H1 (cell line): ENCODE data around the gene CRIP1. TPM values are rescaled to one million over a fixed set of nuclear protein-coding genes. Genes with fewer than 3 reads are reported as not detected.

Source experiments
- CTCF ChIA-PET: fragments of 300-600 bp; sonication (Branson Sonifier 250); formaldehyde crosslinking; loops from one replicate; lab custom pipeline; 2021; ENCODE audit not compliant: partially characterized antibody; lab: Charles Lee
- POLR2A ChIA-PET: fragments of 300-600 bp; sonication (Branson Sonifier 250); formaldehyde crosslinking; loops from one replicate; lab custom pipeline; 2021; ENCODE audit warnings: inconsistent platforms; ENCODE audit not compliant: partially characterized antibody; lab: Charles Lee
- DNase-seq, 2 experiments: peaks; one replicate each; pipeline versions ENCODE4 v3.0.0 to v3.0.0-alpha.2; 2010 to 2022; ENCODE audit warnings: low spot score in 2 of 2, low read depth in 1 of 2, mixed read lengths in 1 of 2
- FAIRE-seq: peaks from 2 replicates; lab custom pipeline; 2011; peaks lifted over from hg19 to GRCh38; lab: Jason Lieb, UNC
- H2AFZ ChIP-seq: 2 replicates; pipeline ENCODE4 v1.8.1; 2012; ENCODE audit warnings: low read length, inconsistent platforms
- H2AK5ac ChIP-seq: 2 replicates; pipeline ENCODE4 v1.6.1; 2013; ENCODE audit warnings: low read depth, low read length
- H2BK120ac ChIP-seq: replicated peaks from 2 replicates; pipeline ENCODE3; 2013; ENCODE audit warnings: low read depth, low read length, inconsistent platforms
- H2BK12ac ChIP-seq: 2 replicates; pipeline ENCODE4 v1.6.1; 2013; ENCODE audit warnings: low read depth, low read length
- H2BK15ac ChIP-seq: 2 replicates; pipeline ENCODE4 v1.6.1; 2013; ENCODE audit warnings: low read length
- H2BK20ac ChIP-seq: 2 replicates; pipeline ENCODE4 v1.6.1; 2013; ENCODE audit warnings: low read length
- H2BK5ac ChIP-seq: 2 replicates; pipeline ENCODE4 v1.6.1; 2013; ENCODE audit warnings: low read depth, low read length
- H3K14ac ChIP-seq: 2 replicates; pipeline ENCODE4 v1.6.1; 2013; ENCODE audit warnings: inconsistent platforms; ENCODE audit not compliant: insufficient read length
- H3K18ac ChIP-seq: 2 replicates; pipeline ENCODE4 v1.6.1; 2013; ENCODE audit warnings: low read length; ENCODE audit errors: extremely low read depth
- H3K23ac ChIP-seq: 2 replicates; pipeline ENCODE4 v1.6.1; 2013; ENCODE audit warnings: inconsistent platforms; ENCODE audit not compliant: insufficient read length
- H3K23me2 ChIP-seq: 2 replicates; pipeline ENCODE4 v1.6.1; 2013; ENCODE audit warnings: low read depth, low read length
- H3K27ac ChIP-seq: 2 replicates; pipeline ENCODE4 v1.6.1; 2011; ENCODE audit warnings: low read depth, low read length, inconsistent platforms
- H3K27me3 ChIP-seq, 4 experiments: replicated peaks in 1 of 4; 1 replicate in 1 of 4; 2 replicates in 3 of 4; pipeline versions ENCODE4 v1.6.1 to v1.8.1; 2011 to 2013; ENCODE audit warnings: low read length in 3 of 4, mild to moderate bottlenecking in 3 of 4, inconsistent platforms in 2 of 4, mixed read lengths in 2 of 4, moderate library complexity in 1 of 4; ENCODE audit not compliant: control insufficient read depth in 3 of 4, insufficient read depth in 3 of 4; ENCODE audit errors: extremely low read depth in 1 of 4
- H3K36me3 ChIP-seq, 4 experiments: 2 replicates each; pipeline versions ENCODE4 v1.6.1 to v1.8.1; 2011 to 2013; ENCODE audit warnings: mild to moderate bottlenecking in 4 of 4, low read length in 3 of 4, moderate library complexity in 2 of 4, control low read depth in 1 of 4, inconsistent platforms in 1 of 4; ENCODE audit not compliant: insufficient read depth in 4 of 4, control insufficient read depth in 2 of 4
- H3K4ac ChIP-seq: replicated peaks from 2 replicates; pipeline ENCODE3; 2013; ENCODE audit warnings: low read length, low read depth, mixed read lengths, inconsistent platforms; ENCODE audit not compliant: insufficient read length
- H3K4me1 ChIP-seq, 4 experiments: replicated peaks in 1 of 4; 1 replicate in 1 of 4; 2 replicates in 3 of 4; pipeline versions ENCODE4 v1.6.1 to v1.8.1; 2011 to 2013; ENCODE audit warnings: low read length in 3 of 4, inconsistent platforms in 2 of 4, mixed read lengths in 1 of 4; ENCODE audit not compliant: insufficient read depth in 4 of 4, control insufficient read depth in 3 of 4
- H3K4me2 ChIP-seq, 2 experiments: 2 replicates each; pipeline versions ENCODE4 v1.6.1 to v1.8.1; 2011 to 2013; ENCODE audit warnings: low read depth in 2 of 2, low read length in 2 of 2, control low read depth in 1 of 2, inconsistent platforms in 1 of 2, mild to moderate bottlenecking in 1 of 2; ENCODE audit not compliant: insufficient read depth in 1 of 2
- H3K4me3 ChIP-seq, 4 experiments: fragments of 200-600, 300-600 bp in 1 of 4; sonication (generic), shearing (Covaris generic), sonication (Bioruptor Twin) in 1 of 4; 2 replicates each; pipeline versions ENCODE4 v1.5.1 to v1.8.1; 2011 to 2016; ENCODE audit warnings: low read length in 4 of 4, low read depth in 3 of 4, control low read depth in 2 of 4, inconsistent platforms in 2 of 4, mild to moderate bottlenecking in 2 of 4, mixed read lengths in 1 of 4, moderate library complexity in 1 of 4; ENCODE audit not compliant: insufficient read depth in 2 of 4; ENCODE audit errors: extremely low read depth in 1 of 4
- H3K56ac ChIP-seq: replicated peaks from 2 replicates; pipeline ENCODE3; 2013; ENCODE audit warnings: low read depth, mild to moderate bottlenecking, mixed read lengths, low read length, inconsistent platforms; ENCODE audit not compliant: insufficient read length
- H3K79me1 ChIP-seq: 2 replicates; pipeline ENCODE4 v1.6.1; 2013; ENCODE audit warnings: low read depth, low read length, control low read depth
- H3K79me2 ChIP-seq, 2 experiments: 2 replicates each; pipeline versions ENCODE4 v1.6.1 to v1.8.1; 2012 to 2013; ENCODE audit warnings: low read length in 2 of 2, mild to moderate bottlenecking in 2 of 2, inconsistent platforms in 1 of 2; ENCODE audit not compliant: insufficient read depth in 2 of 2, control insufficient read depth in 1 of 2
- H3K9ac ChIP-seq, 4 experiments: replicated peaks in 1 of 4; 1 replicate in 1 of 4; 2 replicates in 3 of 4; pipeline versions ENCODE4 v1.6.1 to v1.8.1; 2011 to 2013; ENCODE audit warnings: low read depth in 3 of 4, low read length in 3 of 4, control low read depth in 2 of 4, mild to moderate bottlenecking in 2 of 4, moderate library complexity in 2 of 4, inconsistent platforms in 1 of 4; ENCODE audit errors: extremely low read depth in 1 of 4
- H3K9me3 ChIP-seq, 2 experiments: 2 replicates each; pipeline versions ENCODE4 v1.6.1 to v1.8.1; 2012 to 2013; ENCODE audit warnings: mild to moderate bottlenecking in 2 of 2, moderate library complexity in 2 of 2, control low read depth in 1 of 2, inconsistent platforms in 1 of 2, low read depth in 1 of 2, low read length in 1 of 2, mixed read lengths in 1 of 2; ENCODE audit not compliant: insufficient read depth in 2 of 2
- H4K20me1 ChIP-seq, 2 experiments: replicated peaks in 1 of 2; 2 replicates each; pipeline versions ENCODE3 to v1.8.1; 2011 to 2013; ENCODE audit warnings: inconsistent platforms in 2 of 2, low read length in 2 of 2, mild to moderate bottlenecking in 1 of 2; ENCODE audit not compliant: insufficient read depth in 2 of 2, control insufficient read depth in 1 of 2
- H4K5ac ChIP-seq: 2 replicates; pipeline ENCODE4 v1.6.1; 2013; ENCODE audit warnings: low read length, low read depth, mixed read lengths, inconsistent platforms; ENCODE audit not compliant: insufficient read length
- H4K8ac ChIP-seq: 2 replicates; pipeline ENCODE4 v1.8.0; 2013; ENCODE audit warnings: mild to moderate bottlenecking, moderate library complexity, low read length, inconsistent platforms; ENCODE audit not compliant: insufficient read depth; ENCODE audit errors: extremely low read depth
- H4K91ac ChIP-seq: replicated peaks from 2 replicates; pipeline ENCODE3; 2013; ENCODE audit warnings: low read length, mixed read lengths, inconsistent platforms; ENCODE audit not compliant: insufficient read length
- BACH1 ChIP-seq: IDR thresholded peaks from 2 replicates; pipeline ENCODE4 v1.6.1; 2012; ENCODE audit warnings: low read length, improper control_type of control experiment
- CREB1 ChIP-seq: IDR thresholded peaks from 2 replicates; pipeline ENCODE4 v1.6.1; 2012; ENCODE audit warnings: inconsistent platforms
- SUZ12 ChIP-seq: fragments of 200-600 bp; sonication (generic); IDR thresholded peaks from 2 replicates; pipeline ENCODE4 v1.6.1; 2012; ENCODE audit warnings: mild to moderate bottlenecking, inconsistent platforms, low read length, moderate library complexity, mixed read lengths
- TBP ChIP-seq: IDR thresholded peaks from 2 replicates; pipeline ENCODE4 v1.6.1; 2011; ENCODE audit warnings: low read depth, low read length, improper control_type of control experiment
- WGBS, 2 experiments: shearing (Covaris generic) in 1 of 2; methylation state at CpG; one replicate each; pipeline versions ENCODE4 v1.1.6 to v1.1.7; 2013 to 2015; ENCODE audit warnings: low lambda C conversion rate in 2 of 2, mixed read lengths in 2 of 2, inconsistent platforms in 1 of 2, low coverage in 1 of 2, missing lambda C conversion rate in 1 of 2; ENCODE audit not compliant: insufficient replicate concordance in 2 of 2, insufficient coverage in 1 of 2, insufficient read length in 1 of 2; ENCODE audit errors: extremely low coverage in 1 of 2, missing lambda C conversion rate in 1 of 2; 5-methylcytosine and 5-hydroxymethylcytosine counted together
- polyA plus RNA-seq, 7 experiments: library from polyadenylated mRNA; depleted of rRNA in 3 of 7; stranded (reverse) in 5 of 7; unstranded in 2 of 7; fragments of >200 nt in 5 of 7; fragments of 200-250 nt in 2 of 7; gene quantifications; 1 replicate in 5 of 7; 2 replicates in 1 of 7; 4 replicates in 1 of 7; pipeline versions ENCODE4 v1.2.1 to v1.2.3, GENCODE V29; 2011 to 2013; ENCODE audit warnings: missing spikeins in 2 of 7, mixed read lengths in 2 of 7
- total RNA-seq: library from RNA; stranded (reverse); fragmentation: NEBNext Ultra II Directional; extraction: Animal tissue kit (Norgen Biotek cat#: 25700); gene quantifications from 2 replicates; pipeline ENCODE4 v1.2.1, GENCODE V29; 2021
- TF ChIP-seq, protein P1 (sequence below): IDR thresholded peaks from 2 replicates; pipeline ENCODE4 v1.6.1; 2011; ENCODE audit warnings: low read length, improper control_type of control experiment
- TF ChIP-seq, protein P2 (sequence below): IDR thresholded peaks from 2 replicates; pipeline ENCODE4 v1.6.1; 2011; ENCODE audit warnings: low read depth, mild to moderate bottlenecking, low read length; ENCODE audit not compliant: insufficient read depth
- TF ChIP-seq, protein P3 (sequence below): IDR thresholded peaks from 2 replicates; pipeline ENCODE4 v1.6.1; 2012; ENCODE audit warnings: inconsistent platforms

CRIP1 gene
- total and polyA plus RNA-seq, 2 of the 8 experiments (the other 6 are each of a cell fraction or from before 2014, with no cell fraction given): 1.2 to 2.2 TPM

DNA sequence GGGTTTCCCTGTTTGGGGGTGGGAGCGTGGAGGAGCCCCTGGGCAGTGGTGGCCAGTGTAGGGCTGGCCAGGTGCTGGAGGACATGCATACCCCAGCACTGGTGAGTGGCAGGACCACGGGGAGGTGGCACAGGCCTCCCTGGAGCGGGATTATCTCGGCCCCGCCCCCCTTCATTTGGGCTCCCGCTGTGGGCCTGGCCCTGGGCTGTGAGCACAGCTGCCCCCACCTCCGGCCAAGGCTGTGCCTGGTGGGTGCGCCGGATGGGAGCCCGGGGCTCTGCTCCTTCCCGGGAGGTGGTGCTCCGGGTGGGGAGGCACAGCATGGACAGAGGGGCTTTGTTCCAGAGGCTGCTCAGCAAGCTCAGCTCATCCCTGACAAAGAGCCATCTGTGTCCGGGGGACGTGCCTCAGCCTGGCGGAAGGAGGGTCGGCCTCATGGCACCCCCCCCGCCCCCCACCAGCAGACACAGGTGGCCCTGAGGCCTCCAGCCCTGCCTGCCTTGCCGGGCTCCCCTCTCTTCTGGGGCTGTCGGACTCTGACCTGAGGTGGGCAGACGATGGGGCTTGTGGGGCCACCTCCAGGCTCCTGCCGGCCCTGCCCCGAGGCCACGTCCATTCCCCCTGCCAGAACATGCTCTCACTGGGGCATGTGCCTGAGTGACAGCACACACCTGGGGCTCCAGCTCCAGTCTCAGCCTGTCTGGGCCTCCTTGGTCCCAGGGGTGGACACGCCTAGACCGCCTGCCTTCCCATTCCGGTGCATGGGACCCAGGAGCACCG is 12.8 kb downstream of the CRIP1 start:
- Histone ChIP-seq H3K4me1 (peaks cover 0 to 3% (median 0%) of the 10 kb centered on the region in 4 experiments; a peak in 2 of 7 replicates), H3K23me2 (no peaks in the 10 kb centered on the region), H4K91ac (no peak overlapping the region), H3K9me3 (no peaks in the 10 kb centered on the region), H2BK120ac (no peak overlapping the region), H4K8ac (no peak overlapping the region), H3K79me2 (no peaks in the 10 kb centered on the region), H2BK20ac (no peak overlapping the region), H3K23ac (no peak overlapping the region), H3K4me2 (no peak overlapping the region), H2AK5ac (no peak overlapping the region), H2BK12ac (no peak overlapping the region), H3K14ac (no peak overlapping the region), H3K36me3 (no peaks in the 10 kb centered on the region), H3K9ac (no peak overlapping the region), H3K4me3 (no peak overlapping the region), H3K27me3 (no peaks in the 10 kb centered on the region), H2BK15ac (no peak overlapping the region), H4K5ac (no peak overlapping the region), H3K27ac (no peak overlapping the region), H3K79me1 (no peaks in the 10 kb centered on the region), H3K18ac (no peak overlapping the region), H2AFZ (no peak overlapping the region), H3K4ac (no peak overlapping the region), H4K20me1 (peaks cover 0 to 2% of the 10 kb centered on the region in 2 experiments), H3K56ac (no peak overlapping the region), H2BK5ac (no peak overlapping the region)
- FAIRE-seq (no peak), DNase-seq (no peak)
- TF ChIP-seq, protein P1, sequence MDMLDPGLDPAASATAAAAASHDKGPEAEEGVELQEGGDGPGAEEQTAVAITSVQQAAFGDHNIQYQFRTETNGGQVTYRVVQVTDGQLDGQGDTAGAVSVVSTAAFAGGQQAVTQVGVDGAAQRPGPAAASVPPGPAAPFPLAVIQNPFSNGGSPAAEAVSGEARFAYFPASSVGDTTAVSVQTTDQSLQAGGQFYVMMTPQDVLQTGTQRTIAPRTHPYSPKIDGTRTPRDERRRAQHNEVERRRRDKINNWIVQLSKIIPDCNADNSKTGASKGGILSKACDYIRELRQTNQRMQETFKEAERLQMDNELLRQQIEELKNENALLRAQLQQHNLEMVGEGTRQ: no peak
- TF ChIP-seq, protein P2, sequence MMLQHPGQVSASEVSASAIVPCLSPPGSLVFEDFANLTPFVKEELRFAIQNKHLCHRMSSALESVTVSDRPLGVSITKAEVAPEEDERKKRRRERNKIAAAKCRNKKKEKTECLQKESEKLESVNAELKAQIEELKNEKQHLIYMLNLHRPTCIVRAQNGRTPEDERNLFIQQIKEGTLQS: no peak
- no peak for TF ChIP-seq CREB1
- TF ChIP-seq, protein P3, sequence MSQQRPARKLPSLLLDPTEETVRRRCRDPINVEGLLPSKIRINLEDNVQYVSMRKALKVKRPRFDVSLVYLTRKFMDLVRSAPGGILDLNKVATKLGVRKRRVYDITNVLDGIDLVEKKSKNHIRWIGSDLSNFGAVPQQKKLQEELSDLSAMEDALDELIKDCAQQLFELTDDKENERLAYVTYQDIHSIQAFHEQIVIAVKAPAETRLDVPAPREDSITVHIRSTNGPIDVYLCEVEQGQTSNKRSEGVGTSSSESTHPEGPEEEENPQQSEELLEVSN: no peak
- no peak for TF ChIP-seq SUZ12
- no peak for TF ChIP-seq TBP
- TF ChIP-seq BACH1: no peak
- POLR2A ChIA-PET: interaction anchor here (1.4 to 1.7 kb wide), 2 partner anchors 42 to 52 kb away, joined by 3 to 4 read pairs; no protein-coding TSS in a partner anchor
- CTCF ChIA-PET: no interaction called here
- 85% methylated on average over 21 of the region's 27 CpGs; no CpG with 5 or more reads in 1 of the 2 experiments for WGBS, 2 experiments
